ENCODE results near the gene BCLAF1. TPM values are rescaled to one million over a fixed set of nuclear protein-coding genes. Genes with fewer than 3 reads are reported as not detected.
A peak's percentile ranks its signal among the peaks of the same experiment; 100 is the strongest.

Gene BCLAF1
- total RNA-seq, 2 donors from 2014 or later: 70.0 to 170 TPM

- ATAC-seq (ENCODE audit: insufficient number of reproducible peaks, low FRiP score, low read depth) (peak; percentile 100), DNase-seq (ENCODE audit: low spot score) (peak; percentile 94)
Measured at GRCh38 chr6:136249811-136250685, 39.6 kb downstream of the BCLAF1 start, which contains the start of gene MTFR2. Gene MTFR2 (minus strand): TSS chr6:136250311. CDS start chr6:136249099, 1,212 bp downstream.

GRCh38 chr6:136249336-136249735, 40.3 kb downstream of the BCLAF1 start:
- H3K4me3 ChIP-seq: peak overlapping the region; percentile 78

More at GRCh38 chr6:136249811-136250685, 39.6 kb downstream of the BCLAF1 start, which contains the start of gene MTFR2:
- Histone ChIP-seq H3K9me3 (no peaks in the 10 kb centered on the region), H3K4me3 (peak within 1 kb of the TSS; percentile 78), H3K4me1 (ENCODE audit: control insufficient read depth in 1 of 2, low read depth in 2 of 2) (peaks cover 6 to 15% of the 10 kb centered on the region in 2 donors), H3K27ac (no peak within 1 kb of the TSS), H3K36me3 (no peaks in the 10 kb centered on the region), H3K27me3 (replicated peaks; ENCODE audit: insufficient read depth) (no peaks in the 10 kb centered on the region)
- TF ChIP-seq CTCF (IDR thresholded peaks at IDR 0.05): no peak

GRCh38 chr6:136244061-136244616, 45.5 kb downstream of the BCLAF1 start:
- Histone ChIP-seq H3K4me1 (ENCODE audit: control insufficient read depth in 1 of 2, low read depth in 2 of 2) (peaks cover 0 to under 1% of the 10 kb centered on the region in 2 donors), H3K27ac (no peak overlapping the region), H3K36me3 (no peaks in the 10 kb centered on the region), H3K4me3 (no peak overlapping the region), H3K9me3 (no peaks in the 10 kb centered on the region), H3K27me3 (replicated peaks; ENCODE audit: insufficient read depth) (no peaks in the 10 kb centered on the region)
- DNase-seq (ENCODE audit: low spot score): no peak
- TF ChIP-seq CTCF (IDR thresholded peaks at IDR 0.05): no peak
- no peak for ATAC-seq (ENCODE audit: insufficient number of reproducible peaks, low FRiP score, low read depth)

More at GRCh38 chr6:136249336-136249735, 40.3 kb downstream of the BCLAF1 start:
- no peak for TF ChIP-seq CTCF (IDR thresholded peaks at IDR 0.05)
- no peaks in the 10 kb centered on the region for H3K9me3 ChIP-seq
- no peak for ATAC-seq (ENCODE audit: insufficient number of reproducible peaks, low FRiP score, low read depth)
- DNase-seq (ENCODE audit: low spot score): no peak
- no peaks in the 10 kb centered on the region for H3K36me3 ChIP-seq
- peaks cover 6 to 15% of the 10 kb centered on the region in 2 donors for H3K4me1 ChIP-seq (ENCODE audit: control insufficient read depth in 1 of 2, low read depth in 2 of 2)
- no peaks in the 10 kb centered on the region for H3K27me3 ChIP-seq (replicated peaks; ENCODE audit: insufficient read depth)
- H3K27ac ChIP-seq: no peak overlapping the region

- Histone ChIP-seq H3K4me3 (no peak overlapping the region), H3K27me3 (replicated peaks; ENCODE audit: insufficient read depth) (no peaks in the 10 kb centered on the region), H3K9me3 (no peaks in the 10 kb centered on the region), H3K4me1 (ENCODE audit: control insufficient read depth in 1 of 2, low read depth in 2 of 2) (no peaks in the 10 kb centered on the region), H3K27ac (no peak overlapping the region), H3K36me3 (no peaks in the 10 kb centered on the region)
- DNase-seq (ENCODE audit: low spot score) (no peak), ATAC-seq (ENCODE audit: insufficient number of reproducible peaks, low FRiP score, low read depth) (peak; percentile 20)
- no peak for TF ChIP-seq CTCF (IDR thresholded peaks at IDR 0.05)
Measured at GRCh38 chr6:136236466-136237293, 53.0 kb downstream of the BCLAF1 start.

GRCh38 chr6:136235233-136235564, 54.4 kb downstream of the BCLAF1 start:
- no peak for DNase-seq (ENCODE audit: low spot score)
- Histone ChIP-seq H3K4me1 (ENCODE audit: control insufficient read depth in 1 of 2, low read depth in 2 of 2) (no peaks in the 10 kb centered on the region), H3K4me3 (no peak overlapping the region), H3K27ac (no peak overlapping the region), H3K27me3 (replicated peaks; ENCODE audit: insufficient read depth) (no peaks in the 10 kb centered on the region), H3K36me3 (no peaks in the 10 kb centered on the region), H3K9me3 (no peaks in the 10 kb centered on the region)
- ATAC-seq (ENCODE audit: insufficient number of reproducible peaks, low FRiP score, low read depth): no peak
- TF ChIP-seq CTCF (IDR thresholded peaks at IDR 0.05): no peak
